NB4 (cell line): ENCODE measurements around the gene SUSD6.

Source experiments
- CTCF ChIP-seq: IDR thresholded peaks from one replicate; pipeline ENCODE4 v1.5.1; 2012; ENCODE audit warnings: low read depth, low read length
- MAX ChIP-seq: IDR thresholded peaks from 2 replicates; pipeline ENCODE4 v1.6.1; 2011; ENCODE audit warnings: low read depth, low read length
- POLR2A ChIP-seq: IDR thresholded peaks from 2 replicates; pipeline ENCODE4 v1.6.1; 2011; ENCODE audit warnings: mild to moderate bottlenecking; ENCODE audit not compliant: insufficient read length; ENCODE audit errors: extremely low read depth

GRCh38 chr14:69685218-69685616, 73.8 kb downstream of the SUSD6 start:
- TF ChIP-seq CTCF = no peak
- no peak for TF ChIP-seq POLR2A
- TF ChIP-seq MAX = no peak
